ENCODE data around the gene LRRC38.

The LRRC38 gene

DNA sequence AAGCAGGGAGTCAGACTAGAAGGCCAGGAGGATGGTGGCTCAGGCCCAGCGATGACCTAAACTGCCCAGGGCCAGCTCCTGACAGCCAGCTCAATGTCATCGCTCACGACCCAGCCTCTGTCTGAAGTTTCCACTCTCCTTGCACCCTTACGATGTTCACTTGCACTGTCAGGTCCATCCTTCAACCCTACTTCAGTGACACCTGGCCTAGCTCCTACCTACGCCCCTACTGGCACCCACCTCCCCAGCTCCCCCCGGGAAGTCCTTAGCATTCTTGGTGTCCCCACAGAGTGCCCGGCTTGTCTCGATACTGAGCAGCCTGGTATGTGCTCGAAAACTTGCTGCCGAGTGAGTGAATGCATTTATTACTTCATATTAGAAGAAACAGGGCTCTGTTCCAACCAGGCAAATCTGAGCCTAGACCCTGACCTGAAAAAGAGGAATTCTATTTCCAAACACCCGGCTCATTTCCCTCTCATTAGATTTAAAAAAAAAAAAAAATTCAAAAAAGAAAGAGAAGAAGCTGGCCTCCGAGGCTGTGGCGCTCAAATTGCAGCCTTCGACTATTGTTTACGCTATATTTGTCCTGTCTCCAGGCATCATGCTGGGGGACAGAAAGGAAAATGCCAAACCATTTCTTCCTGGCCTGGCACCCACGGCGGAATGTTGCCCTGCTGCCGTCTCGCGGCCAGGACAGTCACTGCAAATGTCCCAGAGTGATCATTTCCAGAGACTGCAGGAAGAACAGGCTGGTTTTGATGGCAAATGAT is 29.8 kb upstream of the LRRC38 start:
- no peaks in the 10 kb centered on the region for H3K27me3 ChIP-seq (ENCODE audit: control insufficient read depth, insufficient read depth, low read length)
- H3K36me3 ChIP-seq (ENCODE audit: control insufficient read depth, insufficient read depth, low read length): no peaks in the 10 kb centered on the region
- no peaks in the 10 kb centered on the region for H3K4me1 ChIP-seq (ENCODE audit: control insufficient read depth, insufficient read depth, low read length)
- no peak overlapping the region for H3K4me3 ChIP-seq (ENCODE audit: low read length)
- no peak overlapping the region for H3K27ac ChIP-seq (ENCODE audit: low read length)
- no peaks in the 10 kb centered on the region for H3K9me3 ChIP-seq (ENCODE audit: control insufficient read depth, insufficient read depth, low read length)
- no peak for DNase-seq (ENCODE audit: low read depth, low spot score)
- no CpG with 5 or more reads among the region's 20 CpGs for WGBS (ENCODE audit: insufficient coverage, insufficient read length)

DNA sequence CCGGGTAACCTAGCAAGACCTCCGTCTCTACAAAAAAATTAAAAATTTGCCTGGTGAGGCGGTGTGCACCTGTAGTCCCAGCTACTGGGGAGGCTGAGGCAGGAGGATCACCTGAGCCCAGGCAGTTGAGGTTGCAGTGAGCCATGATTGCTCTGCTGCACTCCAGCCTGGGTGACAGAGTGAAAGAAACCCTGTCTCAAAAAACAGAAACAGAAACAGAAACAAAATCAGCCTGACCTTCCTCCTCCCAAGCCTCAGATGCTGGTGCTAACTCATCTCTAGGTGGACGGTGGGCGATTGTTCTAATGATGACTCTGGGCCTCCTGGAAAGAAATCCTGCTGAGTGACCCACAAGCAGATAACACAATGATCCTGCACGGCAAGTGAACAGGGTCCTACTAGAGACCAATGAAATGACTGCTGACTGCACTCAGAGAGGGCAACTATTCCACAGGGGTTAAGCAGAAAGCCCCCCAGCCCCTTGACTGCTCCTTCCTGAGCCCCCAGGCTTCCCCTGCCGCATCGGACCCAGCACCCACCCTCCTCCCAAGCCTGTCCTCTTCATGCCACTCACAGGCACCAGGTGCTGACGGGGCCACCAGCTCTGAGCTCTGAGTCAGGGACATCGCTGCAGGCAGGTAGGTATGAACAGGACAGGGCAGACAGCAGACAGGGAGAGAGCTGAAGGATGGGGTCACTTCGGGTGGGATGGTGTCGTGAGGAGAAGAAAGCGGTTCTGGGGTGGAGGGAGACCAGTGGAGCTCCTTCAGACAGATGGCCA is 27.8 kb upstream of the LRRC38 start:
- no peak for DNase-seq (ENCODE audit: low read depth, low spot score)
- H3K36me3 ChIP-seq (ENCODE audit: control insufficient read depth, insufficient read depth, low read length): no peaks in the 10 kb centered on the region
- H3K4me3 ChIP-seq (ENCODE audit: low read length): no peak overlapping the region
- H3K9me3 ChIP-seq (ENCODE audit: control insufficient read depth, insufficient read depth, low read length): no peaks in the 10 kb centered on the region
- H3K27me3 ChIP-seq (ENCODE audit: control insufficient read depth, insufficient read depth, low read length): no peaks in the 10 kb centered on the region
- no peaks in the 10 kb centered on the region for H3K4me1 ChIP-seq (ENCODE audit: control insufficient read depth, insufficient read depth, low read length)
- no CpG with 5 or more reads among the region's 13 CpGs for WGBS (ENCODE audit: insufficient coverage, insufficient read length)
- H3K27ac ChIP-seq (ENCODE audit: low read length): no peak overlapping the region

DNA sequence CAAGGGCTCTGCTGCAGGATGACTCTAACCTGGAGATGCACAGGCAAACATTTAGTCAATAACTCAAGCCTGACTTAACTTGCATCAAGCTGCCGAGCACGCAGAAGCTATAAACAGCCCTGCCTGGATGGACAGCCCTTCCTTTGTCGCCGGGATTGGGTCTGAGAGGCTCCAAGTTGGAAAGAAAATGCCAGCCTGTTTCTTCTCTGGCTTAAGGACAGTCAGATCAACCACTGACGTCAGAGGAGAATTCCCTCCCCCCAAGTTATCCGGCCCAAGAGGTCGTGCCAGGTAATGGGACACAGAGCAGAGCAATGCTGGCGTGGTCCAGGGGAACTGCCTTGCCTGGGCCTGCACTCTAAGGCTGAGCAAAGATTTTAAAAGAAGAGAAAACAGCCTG is 27.1 kb upstream of the LRRC38 start:
- H3K4me1 ChIP-seq (ENCODE audit: control insufficient read depth, insufficient read depth, low read length): no peaks in the 10 kb centered on the region
- H3K36me3 ChIP-seq (ENCODE audit: control insufficient read depth, insufficient read depth, low read length): no peaks in the 10 kb centered on the region
- DNase-seq (ENCODE audit: low read depth, low spot score): no peak
- no peaks in the 10 kb centered on the region for H3K9me3 ChIP-seq (ENCODE audit: control insufficient read depth, insufficient read depth, low read length)
- no CpG with 5 or more reads among the region's 8 CpGs for WGBS (ENCODE audit: insufficient coverage, insufficient read length)
- no peaks in the 10 kb centered on the region for H3K27me3 ChIP-seq (ENCODE audit: control insufficient read depth, insufficient read depth, low read length)
- H3K4me3 ChIP-seq (ENCODE audit: low read length): no peak overlapping the region
- no peak overlapping the region for H3K27ac ChIP-seq (ENCODE audit: low read length)

DNA sequence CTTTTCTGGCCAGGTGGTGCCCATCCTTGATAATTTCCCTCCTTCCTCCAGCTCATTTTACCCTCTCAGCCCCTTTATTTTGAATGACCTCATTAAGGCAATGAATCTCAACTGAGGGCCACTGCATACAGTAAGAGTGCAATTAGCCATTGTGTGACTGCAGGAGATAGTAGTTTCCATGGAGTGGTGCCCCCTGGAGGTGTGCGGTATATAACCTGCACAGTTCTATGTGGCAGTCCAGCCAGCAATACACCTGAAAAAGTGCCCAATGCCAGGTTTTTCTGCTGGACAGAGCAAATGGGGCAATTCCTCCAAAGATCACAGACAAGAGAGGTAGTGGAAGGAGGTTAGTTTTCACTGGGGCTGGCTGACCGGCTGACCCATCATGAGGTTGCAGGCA is 25.9 kb upstream of the LRRC38 start:
- H3K27me3 ChIP-seq (ENCODE audit: control insufficient read depth, insufficient read depth, low read length): no peaks in the 10 kb centered on the region
- H3K4me1 ChIP-seq (ENCODE audit: control insufficient read depth, insufficient read depth, low read length): no peaks in the 10 kb centered on the region
- no peak for DNase-seq (ENCODE audit: low read depth, low spot score)
- WGBS (ENCODE audit: insufficient coverage, insufficient read length): no CpG with 5 or more reads among the region's 2 CpGs
- H3K36me3 ChIP-seq (ENCODE audit: control insufficient read depth, insufficient read depth, low read length): no peaks in the 10 kb centered on the region
- H3K4me3 ChIP-seq (ENCODE audit: low read length): no peak overlapping the region
- H3K9me3 ChIP-seq (ENCODE audit: control insufficient read depth, insufficient read depth, low read length): no peaks in the 10 kb centered on the region
- H3K27ac ChIP-seq (ENCODE audit: low read length): no peak overlapping the region

DNA sequence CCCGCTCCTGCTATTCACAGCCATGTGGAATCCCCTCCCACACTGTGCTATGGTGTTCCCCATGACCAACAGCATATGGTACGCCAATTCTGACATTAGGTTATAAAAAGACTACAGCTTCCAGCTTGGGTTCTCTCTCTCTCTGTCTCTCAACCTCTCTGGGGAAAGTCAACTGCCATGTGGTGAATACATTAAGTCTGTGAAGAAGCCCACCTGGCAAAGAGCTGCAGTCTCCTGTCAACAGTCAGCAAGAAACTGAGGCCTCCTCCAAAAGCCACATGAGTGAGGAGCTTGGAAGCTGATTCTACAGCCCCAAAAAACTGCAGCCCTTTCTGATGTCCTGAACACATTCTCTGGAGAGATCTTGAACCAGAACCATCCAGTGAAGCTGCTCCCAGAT is 25.0 kb upstream of the LRRC38 start:
- no peaks in the 10 kb centered on the region for H3K36me3 ChIP-seq (ENCODE audit: control insufficient read depth, insufficient read depth, low read length)
- WGBS (ENCODE audit: insufficient coverage, insufficient read length): no CpG with 5 or more reads among the region's 2 CpGs
- H3K4me1 ChIP-seq (ENCODE audit: control insufficient read depth, insufficient read depth, low read length): no peaks in the 10 kb centered on the region
- no peak for DNase-seq (ENCODE audit: low read depth, low spot score)
- no peak overlapping the region for H3K4me3 ChIP-seq (ENCODE audit: low read length)
- H3K9me3 ChIP-seq (ENCODE audit: control insufficient read depth, insufficient read depth, low read length): no peaks in the 10 kb centered on the region
- no peak overlapping the region for H3K27ac ChIP-seq (ENCODE audit: low read length)
- H3K27me3 ChIP-seq (ENCODE audit: control insufficient read depth, insufficient read depth, low read length): no peaks in the 10 kb centered on the region

DNA sequence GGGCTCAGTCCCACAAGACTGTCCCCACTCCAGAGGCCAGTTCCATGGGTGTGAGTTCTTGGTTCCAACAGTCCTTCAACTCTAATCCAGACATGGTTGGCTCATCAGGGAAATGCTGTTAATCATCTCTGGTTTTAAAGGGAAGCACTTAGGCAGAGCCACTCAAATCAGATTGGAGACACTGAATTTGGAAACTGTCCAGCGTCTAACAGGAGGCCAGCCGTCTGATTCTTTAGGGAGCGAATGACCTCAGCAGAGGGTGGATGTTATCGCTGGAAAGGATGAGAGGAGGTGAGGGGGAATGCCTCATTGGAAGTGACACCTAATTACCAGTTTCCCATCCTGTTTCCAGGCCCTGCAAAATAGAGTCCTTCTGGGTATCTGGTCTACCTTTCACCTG is 22.8 kb upstream of the LRRC38 start:
- H3K36me3 ChIP-seq (ENCODE audit: control insufficient read depth, insufficient read depth, low read length): no peaks in the 10 kb centered on the region
- DNase-seq (ENCODE audit: low read depth, low spot score): no peak
- H3K4me1 ChIP-seq (ENCODE audit: control insufficient read depth, insufficient read depth, low read length): no peaks in the 10 kb centered on the region
- no peaks in the 10 kb centered on the region for H3K27me3 ChIP-seq (ENCODE audit: control insufficient read depth, insufficient read depth, low read length)
- H3K27ac ChIP-seq (ENCODE audit: low read length): no peak overlapping the region
- WGBS (ENCODE audit: insufficient coverage, insufficient read length): no CpG with 5 or more reads among the region's 4 CpGs
- H3K9me3 ChIP-seq (ENCODE audit: control insufficient read depth, insufficient read depth, low read length): no peaks in the 10 kb centered on the region
- no peak overlapping the region for H3K4me3 ChIP-seq (ENCODE audit: low read length)

DNA sequence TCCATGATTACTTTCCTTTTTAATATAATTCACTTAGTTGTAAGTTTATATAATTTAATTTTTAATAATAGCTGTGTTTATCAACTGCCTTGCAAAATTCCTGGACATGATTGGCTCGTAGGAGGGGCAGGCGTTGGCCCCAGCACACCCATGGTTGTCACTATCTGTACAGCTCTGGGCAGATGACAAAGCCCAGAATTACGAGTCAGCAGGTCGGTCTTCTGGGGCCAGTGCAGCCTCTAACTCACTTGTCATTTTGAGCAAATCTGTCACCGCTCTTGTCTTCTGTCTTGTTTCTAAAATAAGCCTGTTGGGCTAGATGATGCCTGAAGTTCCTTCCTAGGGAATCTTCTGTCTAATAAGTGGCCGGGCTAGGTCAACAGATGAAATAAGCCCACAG is 21.4 kb upstream of the LRRC38 start:
- no peaks in the 10 kb centered on the region for H3K36me3 ChIP-seq (ENCODE audit: control insufficient read depth, insufficient read depth, low read length)
- H3K27ac ChIP-seq (ENCODE audit: low read length): no peak overlapping the region
- no peak for DNase-seq (ENCODE audit: low read depth, low spot score)
- no peaks in the 10 kb centered on the region for H3K27me3 ChIP-seq (ENCODE audit: control insufficient read depth, insufficient read depth, low read length)
- no peaks in the 10 kb centered on the region for H3K4me1 ChIP-seq (ENCODE audit: control insufficient read depth, insufficient read depth, low read length)
- H3K9me3 ChIP-seq (ENCODE audit: control insufficient read depth, insufficient read depth, low read length): no peaks in the 10 kb centered on the region
- WGBS (ENCODE audit: insufficient coverage, insufficient read length): no CpG with 5 or more reads among the region's 6 CpGs
- H3K4me3 ChIP-seq (ENCODE audit: low read length): no peak overlapping the region

DNA sequence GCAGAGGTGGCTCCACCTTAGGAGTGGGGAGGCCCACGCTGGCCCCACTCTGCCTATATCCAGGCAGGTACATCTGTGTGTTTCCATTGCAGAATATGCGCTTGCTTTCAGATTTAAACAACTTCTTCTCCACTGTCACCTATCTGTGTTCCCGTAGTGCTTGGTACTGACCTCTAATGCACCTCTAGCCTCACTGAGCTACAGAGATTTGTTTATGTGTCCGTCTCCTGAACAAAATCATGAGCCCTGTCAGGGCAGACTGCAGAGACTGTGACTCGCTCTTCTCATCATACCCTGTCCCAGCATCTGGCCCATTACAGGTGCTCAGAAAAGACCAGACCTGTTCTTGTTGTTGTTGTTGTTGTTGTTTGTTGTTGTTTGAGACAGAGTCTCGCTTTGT is 14.5 kb upstream of the LRRC38 start:
- Histone ChIP-seq H3K27me3 (ENCODE audit: control insufficient read depth, insufficient read depth, low read length) (no peaks in the 10 kb centered on the region), H3K36me3 (ENCODE audit: control insufficient read depth, insufficient read depth, low read length) (no peaks in the 10 kb centered on the region), H3K9me3 (ENCODE audit: control insufficient read depth, insufficient read depth, low read length) (no peaks in the 10 kb centered on the region), H3K4me3 (ENCODE audit: low read length) (no peak overlapping the region), H3K27ac (ENCODE audit: low read length) (no peak overlapping the region), H3K4me1 (ENCODE audit: control insufficient read depth, insufficient read depth, low read length) (no peaks in the 10 kb centered on the region)
- no CpG with 5 or more reads among the region's 6 CpGs for WGBS (ENCODE audit: insufficient coverage, insufficient read length)
- no peak for DNase-seq (ENCODE audit: low read depth, low spot score)

DNA sequence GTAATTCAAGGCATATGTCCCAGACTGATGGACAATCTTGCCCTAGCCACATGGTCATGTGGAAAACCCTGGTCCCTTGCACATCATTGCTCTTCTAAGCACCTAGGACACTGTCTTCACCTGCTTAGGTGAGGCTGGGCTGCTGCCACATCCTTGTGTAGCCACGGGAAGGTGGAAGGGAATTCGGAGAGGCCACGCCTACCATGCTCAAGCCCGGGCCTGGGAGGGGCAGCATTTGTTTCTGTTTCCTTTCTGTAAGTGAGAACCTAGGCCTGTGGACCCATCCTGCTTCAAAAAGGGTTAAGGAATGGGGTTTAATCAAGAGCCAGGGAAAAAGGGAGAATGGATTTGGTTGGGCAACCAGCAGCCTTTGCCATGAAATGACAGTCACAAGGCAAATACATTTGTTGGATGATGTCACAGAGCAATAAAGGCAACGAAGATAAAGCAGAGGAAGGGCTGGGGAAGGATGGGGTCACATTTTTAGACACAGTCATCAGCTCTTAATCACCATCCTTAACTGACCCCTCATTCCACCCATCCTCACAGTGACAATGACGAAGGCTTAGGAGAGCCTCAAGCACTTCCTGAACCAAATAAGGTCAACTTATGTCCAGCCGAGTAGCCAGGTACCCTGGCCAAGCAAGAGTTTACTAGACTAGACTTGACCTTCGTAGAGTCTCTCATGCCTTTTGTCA is 10.1 kb upstream of the LRRC38 start:
- H3K4me3 ChIP-seq (ENCODE audit: low read length): no peak overlapping the region
- H3K9me3 ChIP-seq (ENCODE audit: control insufficient read depth, insufficient read depth, low read length): no peaks in the 10 kb centered on the region
- no peak for DNase-seq (ENCODE audit: low read depth, low spot score)
- no CpG with 5 or more reads among the region's 8 CpGs for WGBS (ENCODE audit: insufficient coverage, insufficient read length)
- H3K27me3 ChIP-seq (ENCODE audit: control insufficient read depth, insufficient read depth, low read length): no peaks in the 10 kb centered on the region
- H3K36me3 ChIP-seq (ENCODE audit: control insufficient read depth, insufficient read depth, low read length): no peaks in the 10 kb centered on the region
- H3K4me1 ChIP-seq (ENCODE audit: control insufficient read depth, insufficient read depth, low read length): no peaks in the 10 kb centered on the region
- no peak overlapping the region for H3K27ac ChIP-seq (ENCODE audit: low read length)

DNA sequence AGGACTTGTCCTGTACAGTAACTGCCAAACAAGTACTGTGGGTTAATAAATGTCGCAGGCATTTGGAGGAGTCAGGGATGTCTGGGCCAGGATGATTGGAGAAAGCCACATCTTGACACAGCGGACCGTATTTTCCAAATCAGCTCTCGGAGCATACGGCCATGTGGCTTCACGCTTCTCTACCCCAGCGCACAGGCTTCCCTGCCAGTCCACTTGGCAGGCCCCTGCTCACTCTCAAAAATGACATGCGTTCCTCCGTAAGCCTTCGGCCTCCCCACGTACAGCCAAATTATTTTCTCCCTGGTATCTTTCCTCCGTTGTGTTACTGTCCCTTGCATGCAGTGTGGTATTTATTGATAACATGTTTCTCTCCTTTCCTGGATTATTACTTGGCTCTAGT is 7.2 kb upstream of the LRRC38 start:
- Histone ChIP-seq H3K27me3 (ENCODE audit: control insufficient read depth, insufficient read depth, low read length) (no peaks in the 10 kb centered on the region), H3K36me3 (ENCODE audit: control insufficient read depth, insufficient read depth, low read length) (no peaks in the 10 kb centered on the region), H3K9me3 (ENCODE audit: control insufficient read depth, insufficient read depth, low read length) (no peaks in the 10 kb centered on the region), H3K27ac (ENCODE audit: low read length) (no peak overlapping the region), H3K4me3 (ENCODE audit: low read length) (no peak overlapping the region), H3K4me1 (ENCODE audit: control insufficient read depth, insufficient read depth, low read length) (no peaks in the 10 kb centered on the region)
- DNase-seq (ENCODE audit: low read depth, low spot score): no peak
- WGBS (ENCODE audit: insufficient coverage, insufficient read length): no CpG with 5 or more reads among the region's 12 CpGs
